Measurements from ENCODE around the gene TENT4B. TPM values are rescaled to one million over a fixed set of nuclear protein-coding genes. Genes with fewer than 3 reads are reported as not detected.
"Not testable (repeated sequence)": the region's sequence is repeated elsewhere in the genome, so short reads cannot be mapped to it uniquely, and the experiment has no call there.

TENT4B gene
- 15.8 and 17.3 TPM in 2 replicates for total RNA-seq
- 5.9 TPM for polyA plus RNA-seq (2012)

- peak; percentile 84 for DNase-seq (ENCODE audit: low read depth)
These were observed at the start of gene TENT4B for GRCh38 chr16:50152807-50153595. TSS of gene TENT4B (plus strand) at chr16:50153306. CDS start at chr16:50153622, 316 bp downstream.

DNA sequence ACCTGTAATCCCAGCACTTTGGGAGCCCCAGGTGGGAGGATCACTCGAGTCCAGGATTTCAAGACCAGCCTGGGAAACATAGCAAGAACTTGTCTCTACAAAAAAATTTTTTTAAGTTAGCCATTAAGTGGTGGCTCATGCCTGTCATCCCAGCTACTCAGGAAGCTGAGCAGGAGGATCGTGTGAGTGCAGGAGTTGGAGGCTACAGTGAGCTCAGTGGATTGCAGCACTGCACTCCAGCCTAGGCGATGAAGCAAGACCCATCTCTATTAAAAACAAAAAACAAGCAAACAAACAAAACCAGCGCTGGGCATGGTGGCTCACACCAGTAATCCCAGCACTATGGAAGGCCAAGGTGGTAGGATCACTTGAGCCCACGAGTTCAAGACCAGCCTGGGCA lies 49.3 kb upstream of the TENT4B start:
- DNase-seq (ENCODE audit: low read depth) = no peak

DNA sequence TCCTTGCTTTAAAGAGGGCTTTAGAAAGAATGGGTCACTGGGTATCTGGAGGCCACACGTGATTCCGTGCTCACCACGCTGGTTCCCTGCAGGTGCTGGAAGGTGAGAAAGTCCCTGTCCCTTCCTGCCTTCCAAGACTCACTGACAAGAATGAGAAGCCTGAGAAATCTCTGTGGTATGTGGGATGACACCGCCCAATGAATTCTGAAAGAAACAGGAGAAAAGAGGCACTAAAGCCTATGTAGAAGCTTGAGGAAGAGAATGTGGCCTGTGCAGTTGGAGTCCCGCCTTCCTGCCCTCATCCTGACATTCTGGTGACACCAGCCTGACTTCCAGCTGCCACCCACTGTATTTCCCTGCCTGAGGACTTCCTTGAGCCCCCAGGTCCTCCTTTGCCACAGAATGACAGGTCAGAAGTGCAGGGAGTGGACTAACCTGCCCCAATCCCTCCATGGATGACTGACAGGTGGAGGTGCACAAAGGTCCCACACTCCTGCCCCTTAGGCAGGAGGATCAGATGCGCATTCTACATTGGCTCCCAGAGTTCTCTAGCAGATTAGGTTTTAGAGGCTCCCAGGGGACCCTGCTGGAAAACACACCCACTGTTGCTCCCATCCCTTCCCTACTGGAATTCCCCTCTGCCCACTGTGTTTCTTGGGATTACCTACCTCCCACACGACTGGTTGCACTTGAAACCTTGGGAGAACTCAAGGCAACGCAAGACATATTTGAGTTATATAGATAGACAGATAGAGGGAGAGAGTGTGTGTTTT lies 38.6 kb upstream of the TENT4B start:
- DNase-seq (ENCODE audit: low read depth) = no peak

GRCh38 chr16:50120711-50121110 lies 32.4 kb upstream of the TENT4B start:
- DNase-seq (ENCODE audit: low read depth) = no peak

- DNase-seq (ENCODE audit: low read depth) = peak; percentile 8
These were observed 31.8 kb upstream of the TENT4B start for GRCh38 chr16:50121278-50121677.

GRCh38 chr16:50121721-50122445 lies 31.2 kb upstream of the TENT4B start:
- peak; percentile 38 for DNase-seq (ENCODE audit: low read depth)

DNA sequence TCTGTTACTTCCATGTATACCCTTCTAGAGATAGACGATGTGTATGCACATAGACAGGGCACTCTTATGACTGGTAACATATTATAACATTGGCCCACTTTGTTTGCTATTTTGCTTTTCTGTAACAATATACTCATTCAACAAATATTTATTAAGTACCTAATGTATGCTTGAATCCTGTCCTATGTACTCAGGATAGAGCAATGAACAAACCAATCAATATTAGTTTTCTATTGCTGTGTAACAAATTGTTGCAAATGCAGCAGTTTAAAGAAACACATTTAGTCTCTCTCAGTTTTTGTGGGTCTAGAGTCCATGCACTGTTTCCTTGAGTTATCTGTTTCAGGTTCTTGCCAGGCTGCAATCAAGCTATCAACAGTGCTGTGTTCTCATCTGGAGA lies 29.7 kb upstream of the TENT4B start:
- no peak for DNase-seq (ENCODE audit: low read depth)

GRCh38 chr16:50124769-50125168 lies 28.3 kb upstream of the TENT4B start:
- no peak for DNase-seq (ENCODE audit: low read depth)

DNA sequence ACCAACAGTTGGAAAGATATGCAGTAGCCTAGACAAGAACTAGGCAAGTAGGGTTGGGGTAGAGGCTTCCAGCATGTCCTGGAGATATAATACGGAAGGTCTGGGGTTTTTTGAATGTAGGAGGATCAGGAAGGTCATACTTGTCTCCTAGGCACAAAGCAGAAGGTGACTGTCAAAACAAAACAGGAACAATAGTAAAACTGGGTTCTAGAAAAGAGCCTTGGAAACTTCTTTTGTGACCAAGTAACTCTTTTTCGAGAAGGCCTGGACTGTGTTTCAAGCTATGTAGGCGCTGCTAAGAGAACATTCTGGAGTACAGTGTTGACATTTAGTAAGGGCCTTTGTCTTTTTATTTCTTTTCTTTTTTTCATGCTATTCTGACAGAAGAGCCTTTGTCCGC lies 26.9 kb upstream of the TENT4B start:
- DNase-seq (ENCODE audit: low read depth) = no peak

DNA sequence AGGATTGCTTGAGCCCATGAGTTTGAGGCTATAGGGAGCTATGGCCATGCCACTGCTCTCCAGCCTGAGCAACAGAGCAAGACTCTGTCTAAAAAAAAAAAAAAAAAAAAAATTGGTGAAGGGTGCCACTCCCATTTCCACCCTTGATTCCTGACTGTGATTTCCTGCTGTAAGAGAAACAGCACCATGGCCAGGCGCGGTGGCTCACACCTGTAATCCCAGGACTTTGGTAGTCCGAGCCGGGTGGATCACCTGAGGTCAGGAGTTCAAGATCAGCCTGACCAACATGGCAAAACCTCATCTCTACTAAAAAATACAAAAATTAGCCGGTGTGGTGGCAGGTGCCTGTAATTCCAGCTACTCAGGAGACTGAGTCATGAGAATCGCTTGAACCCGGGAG lies 20.5 kb upstream of the TENT4B start:
- DNase-seq (ENCODE audit: low read depth) = not testable (repeated sequence)

GRCh38 chr16:50133214-50133613 lies 19.9 kb upstream of the TENT4B start:
- no peak for DNase-seq (ENCODE audit: low read depth)

- DNase-seq (ENCODE audit: low read depth) = no peak
These were observed 16.7 kb upstream of the TENT4B start for GRCh38 chr16:50136399-50136798.

DNA sequence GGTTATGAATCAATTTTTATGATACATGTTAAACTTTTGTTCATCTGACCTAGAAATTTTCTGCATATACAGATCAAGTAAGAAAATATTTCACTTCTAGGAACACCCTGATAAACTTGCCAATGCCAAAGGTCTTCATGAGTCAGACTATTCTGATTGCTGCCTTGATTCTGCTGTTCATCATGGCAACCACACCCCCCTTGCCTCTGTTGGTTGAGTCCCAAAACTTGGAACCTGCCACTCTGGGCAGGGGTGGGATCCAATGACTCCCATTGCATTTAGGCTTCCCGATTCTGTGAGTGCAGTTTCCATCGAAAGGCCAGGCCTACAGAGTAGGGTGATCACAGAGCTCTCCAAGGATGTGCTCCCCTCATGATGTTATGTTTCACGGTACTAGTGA lies 15.8 kb upstream of the TENT4B start:
- DNase-seq (ENCODE audit: low read depth) = no peak

- DNase-seq (ENCODE audit: low read depth) = no peak
These were observed 13.5 kb upstream of the TENT4B start for GRCh38 chr16:50139580-50139979.

- DNase-seq (ENCODE audit: low read depth) = peak; percentile 42
These were observed 8.9 kb upstream of the TENT4B start for GRCh38 chr16:50144211-50144610.

DNA sequence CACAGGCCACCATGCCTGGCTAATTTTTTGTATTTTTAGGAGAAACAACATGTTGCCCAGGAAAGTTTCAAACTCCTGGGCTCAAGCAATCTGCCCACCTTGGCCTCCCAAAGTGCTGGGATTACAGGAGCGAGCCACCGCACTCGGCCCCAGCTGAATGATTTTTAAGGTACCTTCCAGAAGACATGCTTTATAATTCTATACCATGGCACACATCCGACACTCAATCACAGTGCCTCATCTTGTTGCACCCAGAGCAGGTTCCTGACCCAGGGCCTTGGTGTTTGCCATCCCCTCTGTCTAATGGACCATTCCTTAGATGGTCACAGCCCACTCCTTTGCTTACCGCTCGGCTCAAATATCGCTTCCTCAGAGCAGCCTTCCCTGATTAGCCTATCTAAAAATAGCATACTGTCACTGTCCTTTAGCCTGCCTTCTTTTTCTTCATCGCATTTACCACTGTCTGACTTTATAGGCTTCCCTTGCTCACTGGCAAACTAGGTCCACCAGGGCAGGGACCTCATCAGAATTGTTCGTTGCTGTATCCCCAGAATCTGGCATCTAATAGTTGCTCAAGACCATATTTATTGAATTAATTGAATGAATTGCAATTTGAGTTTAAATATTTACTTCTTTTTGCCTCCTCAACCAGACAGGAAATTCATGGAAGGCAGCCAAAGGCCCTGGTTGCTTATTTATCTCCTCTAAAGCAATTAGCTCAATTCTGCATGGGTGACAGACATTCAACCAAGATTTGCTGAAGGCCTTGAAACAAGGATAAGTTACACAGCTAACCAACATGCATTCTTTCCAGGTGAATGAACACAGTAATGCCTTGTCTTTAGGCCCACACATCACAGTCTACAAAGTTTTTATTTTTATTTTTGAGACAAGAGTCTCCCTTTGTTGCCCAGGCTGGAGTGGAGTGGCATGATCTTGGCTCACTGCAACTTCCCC lies 6.3 kb upstream of the TENT4B start:
- peak; percentile 41 for DNase-seq (ENCODE audit: low read depth)

DNA sequence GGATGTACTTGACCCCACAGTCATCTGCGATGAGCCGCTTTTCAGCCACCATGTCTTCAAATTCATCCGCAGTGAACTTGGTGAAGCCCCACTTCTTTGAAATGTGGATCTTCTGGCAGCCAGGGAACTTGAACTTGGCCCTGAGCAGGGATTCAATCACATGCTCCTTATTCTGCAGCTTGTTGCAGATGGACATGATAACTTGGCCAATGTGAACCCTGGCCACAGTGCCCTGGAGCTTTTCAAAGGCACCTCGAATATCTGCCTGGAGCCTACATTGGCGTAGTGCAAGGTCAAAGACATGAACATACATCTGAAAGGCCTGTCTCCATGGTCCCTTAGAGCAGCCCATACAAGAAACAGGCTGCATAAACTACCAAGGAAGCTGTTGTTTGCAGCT lies 1.8 kb upstream of the TENT4B start:
- DNase-seq (ENCODE audit: low read depth) = no peak

GRCh38 chr16:50151756-50152155 lies 1.4 kb upstream of the TENT4B start:
- no peak for DNase-seq (ENCODE audit: low read depth)

DNA sequence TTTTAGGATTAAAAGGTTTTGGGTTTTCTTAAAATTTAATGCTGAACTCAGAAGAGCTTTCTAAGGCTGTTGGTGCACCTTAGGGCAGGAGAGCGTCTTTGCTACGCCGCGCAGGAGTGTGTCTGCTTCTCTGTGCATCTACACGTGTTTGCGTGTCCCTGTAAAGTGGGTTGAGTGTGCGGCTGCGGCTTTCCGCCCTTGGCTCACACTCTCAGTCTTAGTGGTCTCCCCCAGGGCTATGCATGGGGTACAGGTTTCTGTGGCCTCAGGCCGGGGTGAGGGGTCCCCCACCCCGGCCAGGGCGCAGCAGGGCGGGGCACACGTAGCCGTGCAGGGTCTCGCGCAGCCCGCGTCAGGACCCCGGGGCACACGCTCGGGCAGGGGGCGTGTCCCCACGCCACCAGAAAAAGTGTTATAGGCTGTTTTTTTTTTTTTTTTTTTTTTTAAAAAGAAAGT lies 727 bp upstream of the TENT4B start:
- no peak for DNase-seq (ENCODE audit: low read depth)

DNA sequence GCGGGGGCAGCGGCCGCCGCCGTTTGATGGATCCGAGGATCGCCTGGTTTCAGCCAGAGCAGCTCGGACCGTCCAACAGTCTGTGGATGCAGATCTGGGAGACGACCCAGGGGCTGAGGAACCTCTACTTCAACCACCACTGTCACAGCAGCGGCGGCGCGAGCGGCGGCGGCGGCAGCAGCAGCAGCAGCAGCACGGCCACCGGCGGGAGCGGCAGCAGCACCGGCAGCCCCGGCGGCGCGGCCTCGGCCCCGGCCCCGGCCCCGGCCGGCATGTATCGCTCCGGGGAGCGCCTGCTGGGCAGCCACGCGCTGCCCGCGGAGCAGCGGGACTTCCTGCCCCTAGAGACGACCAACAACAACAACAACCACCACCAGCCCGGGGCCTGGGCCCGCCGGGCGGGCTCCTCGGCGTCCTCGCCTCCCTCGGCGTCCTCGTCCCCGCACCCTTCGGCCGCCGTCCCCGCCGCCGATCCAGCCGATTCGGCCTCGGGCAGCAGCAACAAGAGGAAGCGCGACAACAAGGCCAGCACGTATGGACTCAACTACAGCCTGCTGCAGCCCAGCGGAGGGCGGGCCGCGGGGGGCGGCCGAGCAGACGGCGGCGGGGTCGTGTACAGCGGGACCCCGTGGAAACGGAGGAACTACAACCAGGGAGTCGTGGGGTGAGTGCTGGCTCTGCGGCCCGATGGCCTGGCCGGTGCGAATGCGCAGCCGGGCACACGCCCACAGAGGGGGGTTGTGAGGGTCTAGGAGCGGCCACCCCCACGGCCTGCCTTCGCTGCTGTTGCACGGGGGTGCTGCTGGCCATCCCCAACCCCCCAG lies 702 bp downstream of the TENT4B start:
- DNase-seq (ENCODE audit: low read depth) = no peak
